ENCODE data around the gene ABR.
"Not testable (repeated sequence)": the region's sequence is repeated elsewhere in the genome, so short reads cannot be mapped to it uniquely, and the experiment has no call there.

The ABR gene

GRCh38 chr17:981292-981658 is 198.5 kb downstream of the ABR start:
- no peak for DNase-seq (ENCODE audit: low read depth)

DNA sequence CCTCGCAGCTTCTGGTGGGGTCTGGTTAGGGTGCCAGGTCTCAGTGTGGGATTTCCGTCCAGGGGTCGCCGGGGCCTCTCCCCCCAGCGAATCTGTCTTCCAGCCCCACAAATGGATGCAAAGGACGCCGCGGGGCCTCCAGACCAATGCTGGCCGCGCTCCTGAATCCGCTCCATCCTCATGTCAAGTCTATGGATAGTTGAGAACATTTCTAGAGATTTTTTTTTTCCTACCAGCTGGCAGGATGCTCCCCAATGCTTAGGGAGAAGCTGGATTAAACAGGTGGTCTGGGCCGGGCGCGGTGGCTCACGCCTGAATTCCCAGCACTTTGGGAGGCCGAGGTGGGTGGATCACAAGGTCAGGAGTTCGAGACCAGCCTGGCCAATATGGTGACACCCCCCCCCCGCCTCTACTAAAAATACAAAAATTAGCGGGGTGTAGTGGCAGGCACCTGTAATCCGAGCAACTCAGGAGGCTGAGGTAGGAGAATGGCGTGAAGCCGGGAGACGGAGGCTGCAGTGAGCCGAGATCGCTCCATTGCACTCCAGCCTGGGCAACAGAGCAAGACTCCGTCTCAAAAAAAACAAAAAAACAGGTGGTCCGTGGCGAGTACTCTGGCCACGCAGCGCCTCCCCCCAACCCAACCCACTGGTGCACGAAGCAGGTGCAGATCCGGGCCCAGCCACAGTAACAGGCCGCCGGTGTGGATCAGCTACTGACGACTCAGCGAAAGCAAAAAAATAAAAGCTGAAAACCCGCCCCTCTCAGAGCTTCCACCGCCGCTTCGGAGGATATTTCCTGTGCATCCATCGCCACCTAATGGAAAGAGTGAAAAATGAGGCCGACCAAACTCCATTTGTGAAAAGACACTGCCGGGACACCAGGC is 199.1 kb downstream of the ABR start:
- peak; percentile 72 for DNase-seq (ENCODE audit: low read depth)

- DNase-seq (ENCODE audit: low read depth), result peak; percentile 80
These were observed 200.0 kb downstream of the ABR start, which contains the start of gene NXN for GRCh38 chr17:979539-980405. TSS of gene NXN (minus strand) at chr17:979776.

GRCh38 chr17:979212-979538 is 200.6 kb downstream of the ABR start:
- DNase-seq (ENCODE audit: low read depth), result no peak

GRCh38 chr17:978103-979093 is 201.4 kb downstream of the ABR start:
- DNase-seq (ENCODE audit: low read depth), result no peak

DNA sequence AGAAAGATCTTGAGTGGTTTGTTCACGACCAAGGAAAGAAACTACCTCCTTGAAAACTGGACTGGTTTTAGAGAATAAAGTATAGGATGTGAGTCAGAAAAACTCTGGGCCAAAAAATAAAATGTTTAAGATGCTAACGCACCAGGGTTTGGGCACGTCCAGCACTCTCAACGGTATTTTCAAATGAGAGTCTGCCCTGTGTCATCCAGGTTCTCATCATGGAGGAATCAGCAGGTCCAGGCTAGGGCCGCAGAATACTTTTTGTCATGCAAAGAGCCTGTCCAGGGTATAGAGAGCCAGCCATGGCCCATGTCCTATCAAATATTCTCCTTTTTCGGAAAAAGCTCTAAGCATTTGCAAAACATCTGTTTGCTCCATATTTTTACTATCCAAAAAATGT is 202.6 kb downstream of the ABR start:
- no peak for DNase-seq (ENCODE audit: low read depth)

DNA sequence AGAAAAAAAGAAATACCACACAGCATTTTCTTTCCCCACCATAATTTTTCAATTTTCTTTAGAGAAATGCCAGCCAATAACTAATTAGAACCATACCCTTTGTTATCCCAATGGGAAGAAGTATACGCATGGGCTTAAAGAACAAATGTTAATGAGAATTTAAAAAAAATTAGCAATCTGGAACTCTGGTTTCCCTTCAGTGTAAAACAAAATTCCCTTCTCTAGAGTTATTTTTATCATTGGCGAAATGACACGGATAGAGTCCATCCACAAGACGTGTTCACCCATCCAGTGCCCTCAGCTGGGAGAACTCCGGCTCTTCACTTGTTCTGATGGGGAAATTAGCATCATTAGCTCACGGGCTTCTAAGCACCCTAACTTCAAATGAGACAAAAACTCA is 203.5 kb downstream of the ABR start:
- DNase-seq (ENCODE audit: low read depth), result no peak

GRCh38 chr17:975371-975915 is 204.3 kb downstream of the ABR start:
- no peak for DNase-seq (ENCODE audit: low read depth)

DNA sequence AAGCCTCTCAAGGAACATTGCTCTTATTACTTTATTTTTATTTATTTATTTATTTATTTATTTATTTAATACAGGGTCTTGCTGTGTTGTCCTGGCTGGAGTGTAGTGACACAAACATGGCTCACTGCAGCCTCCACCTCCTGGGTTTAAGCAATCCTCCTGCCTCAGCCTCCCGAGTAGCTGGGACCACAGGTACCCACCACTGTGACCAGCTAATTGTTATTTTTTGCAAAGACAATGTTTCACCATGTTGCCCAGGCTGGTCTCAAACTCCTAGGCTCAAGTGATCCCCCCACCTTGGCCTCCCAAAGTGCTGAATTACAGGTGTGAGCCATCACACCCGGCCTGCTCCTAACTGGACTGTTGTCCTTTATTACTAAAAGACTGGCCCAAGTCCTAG is 205.0 kb downstream of the ABR start:
- not testable (repeated sequence) for DNase-seq (ENCODE audit: low read depth)

DNA sequence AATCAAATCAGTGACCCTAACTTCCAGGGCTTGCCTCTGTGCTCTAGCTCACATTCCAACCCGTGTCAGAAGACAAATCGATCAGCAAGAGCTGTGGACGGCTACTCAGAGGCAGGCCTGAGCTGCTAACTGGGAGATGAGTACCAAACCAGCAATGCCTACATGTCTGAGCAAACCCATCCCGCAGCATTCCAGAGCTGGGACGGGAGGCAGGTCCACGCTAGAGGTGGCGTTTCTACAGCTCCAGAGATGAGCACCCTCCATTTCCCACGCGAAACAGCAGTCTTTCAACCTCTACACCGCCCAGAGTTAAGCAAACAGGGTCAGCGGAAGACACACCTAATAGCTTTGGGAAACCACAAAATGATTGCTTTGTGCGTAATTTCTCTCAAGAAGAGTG is 206.7 kb downstream of the ABR start:
- no peak for DNase-seq (ENCODE audit: low read depth)

DNA sequence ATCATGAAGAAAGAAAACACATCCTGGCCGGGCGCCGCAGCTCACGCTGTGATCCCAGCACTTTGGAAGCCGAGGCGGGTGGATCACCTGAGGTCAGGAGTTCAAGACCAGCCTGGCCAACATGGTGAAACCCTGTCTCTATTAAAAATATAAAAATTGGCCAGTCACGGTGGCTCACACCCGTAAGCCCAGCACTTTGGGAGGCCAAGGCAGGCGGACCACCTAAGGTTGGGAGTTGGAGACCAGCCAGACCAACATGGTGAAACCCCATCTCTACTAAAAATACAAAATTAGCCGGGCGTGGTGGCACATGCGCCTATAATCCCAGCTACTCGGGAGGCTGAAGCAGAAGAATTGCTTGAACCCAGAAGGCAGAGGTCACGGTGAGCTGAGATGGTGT is 207.9 kb downstream of the ABR start:
- not testable (repeated sequence) for DNase-seq (ENCODE audit: low read depth)

- no peak for DNase-seq (ENCODE audit: low read depth)
These were observed 209.4 kb downstream of the ABR start for GRCh38 chr17:970364-970763.

- DNase-seq (ENCODE audit: low read depth), result no peak
These were observed 209.9 kb downstream of the ABR start for GRCh38 chr17:969811-970355.

GRCh38 chr17:968812-969730 is 210.7 kb downstream of the ABR start:
- no peak for DNase-seq (ENCODE audit: low read depth)

GRCh38 chr17:967122-967521 is 212.7 kb downstream of the ABR start:
- no peak for DNase-seq (ENCODE audit: low read depth)

- DNase-seq (ENCODE audit: low read depth), result no peak
These were observed 214.3 kb downstream of the ABR start for GRCh38 chr17:965311-965989.

GRCh38 chr17:964876-965275 is 214.9 kb downstream of the ABR start:
- no peak for DNase-seq (ENCODE audit: low read depth)

DNA sequence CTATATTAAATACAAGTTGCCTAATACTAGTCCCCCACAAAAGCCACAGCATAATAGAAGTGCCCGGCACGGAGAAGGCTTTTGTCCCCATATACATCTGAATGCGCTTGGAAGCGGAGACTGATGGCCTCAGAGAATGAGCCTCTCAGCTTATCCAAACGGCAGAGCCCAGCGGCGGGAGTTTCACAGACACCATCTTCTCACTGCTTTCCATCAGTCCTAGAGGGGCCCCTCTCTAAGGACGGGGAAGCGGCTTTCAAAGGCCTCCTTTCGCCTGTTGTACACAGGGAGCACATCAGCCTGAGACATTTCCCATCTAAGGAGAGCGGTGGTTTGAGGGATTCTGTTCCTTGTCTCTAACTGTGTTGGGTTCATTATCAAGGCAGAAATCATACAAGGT is 217.1 kb downstream of the ABR start:
- no peak for DNase-seq (ENCODE audit: low read depth)

GRCh38 chr17:962166-962565 is 217.6 kb downstream of the ABR start:
- no peak for DNase-seq (ENCODE audit: low read depth)
